Left ventricle myocardium inferior (tissue), 1 donor: ENCODE results near the gene NATD1. TPM values are rescaled to one million over a fixed set of nuclear protein-coding genes. Genes with fewer than 3 reads are reported as not detected.

ENCODE experiments used
- DNase-seq: peaks from one replicate; pipeline ENCODE4 v3.0.0-alpha.2; 2020
- H3K27ac ChIP-seq: fragments of 200-600 bp; replicated peaks from 2 replicates; pipeline ENCODE4 v1.8.0; 2021
- H3K27me3 ChIP-seq: fragments of 200-600 bp; 2 replicates; pipeline ENCODE4 v1.8.0; 2021; ENCODE audit warnings: low read depth
- H3K36me3 ChIP-seq: fragments of 200-600 bp; 2 replicates; pipeline ENCODE4 v1.8.0; 2021
- H3K4me1 ChIP-seq: fragments of 200-600 bp; 2 replicates; pipeline ENCODE4 v1.8.0; 2021
- H3K4me3 ChIP-seq: fragments of 200-600 bp; 2 replicates; pipeline ENCODE4 v1.8.0; 2021; ENCODE audit warnings: mild to moderate bottlenecking, moderate library complexity
- H3K9me3 ChIP-seq: fragments of 200-600 bp; replicated peaks from 2 replicates; pipeline ENCODE4 v1.8.0; 2021
- intact Hi-C: fragments of 100-400 bp; cut with micrococcal nuclease; formaldehyde crosslinking; loops from one replicate; pipeline ENCODE4 v1.11.0; 2022
- total RNA-seq: library from RNA; stranded (reverse); fragmentation: NEBNext Ultra II Directional; extraction: Animal tissue kit (Norgen Biotek cat#: 25700); gene quantifications from one replicate; pipeline ENCODE4 v1.2.1, GENCODE V29; 2021
- TF ChIP-seq, protein P1 (sequence below): fragments of 200-600 bp; IDR thresholded peaks from 2 replicates; pipeline ENCODE4 v1.8.0; 2021; ENCODE audit warnings: antibody characterized with exemption, mild to moderate bottlenecking, borderline replicate concordance
- donor health status: DM: no; HTN: yes; CAD: no; lungs with severe emphysema.

NATD1 gene
- total RNA-seq, 1 donor from 2014 or later = 17.7 TPM

DNA sequence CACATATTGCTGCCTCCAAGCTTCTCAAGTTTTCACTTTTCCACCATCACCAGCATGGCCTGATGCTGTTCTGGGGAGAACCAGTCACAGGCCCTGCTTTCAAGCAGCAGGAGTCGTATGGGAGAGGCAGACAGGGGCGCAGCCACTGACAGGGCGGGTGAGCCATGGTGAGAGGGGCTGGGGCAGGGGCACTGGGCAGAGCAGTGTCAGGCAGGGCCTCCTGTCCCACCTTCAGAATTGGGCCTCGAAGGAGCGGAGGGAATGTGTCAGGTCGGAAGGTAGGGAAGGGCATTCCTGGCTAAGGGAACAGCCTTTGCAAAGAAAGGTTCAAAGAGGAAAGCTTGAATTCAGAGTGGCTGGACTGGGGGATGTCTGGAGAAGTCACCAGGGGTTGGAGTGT lies 26.4 kb upstream of the NATD1 start:
- no peaks in the 10 kb centered on the region for H3K27me3 ChIP-seq
- no peak overlapping the region for H3K4me3 ChIP-seq
- no peaks in the 10 kb centered on the region for H3K9me3 ChIP-seq
- H3K4me1 ChIP-seq = peaks cover 51% of the 10 kb centered on the region
- TF ChIP-seq, protein P1, sequence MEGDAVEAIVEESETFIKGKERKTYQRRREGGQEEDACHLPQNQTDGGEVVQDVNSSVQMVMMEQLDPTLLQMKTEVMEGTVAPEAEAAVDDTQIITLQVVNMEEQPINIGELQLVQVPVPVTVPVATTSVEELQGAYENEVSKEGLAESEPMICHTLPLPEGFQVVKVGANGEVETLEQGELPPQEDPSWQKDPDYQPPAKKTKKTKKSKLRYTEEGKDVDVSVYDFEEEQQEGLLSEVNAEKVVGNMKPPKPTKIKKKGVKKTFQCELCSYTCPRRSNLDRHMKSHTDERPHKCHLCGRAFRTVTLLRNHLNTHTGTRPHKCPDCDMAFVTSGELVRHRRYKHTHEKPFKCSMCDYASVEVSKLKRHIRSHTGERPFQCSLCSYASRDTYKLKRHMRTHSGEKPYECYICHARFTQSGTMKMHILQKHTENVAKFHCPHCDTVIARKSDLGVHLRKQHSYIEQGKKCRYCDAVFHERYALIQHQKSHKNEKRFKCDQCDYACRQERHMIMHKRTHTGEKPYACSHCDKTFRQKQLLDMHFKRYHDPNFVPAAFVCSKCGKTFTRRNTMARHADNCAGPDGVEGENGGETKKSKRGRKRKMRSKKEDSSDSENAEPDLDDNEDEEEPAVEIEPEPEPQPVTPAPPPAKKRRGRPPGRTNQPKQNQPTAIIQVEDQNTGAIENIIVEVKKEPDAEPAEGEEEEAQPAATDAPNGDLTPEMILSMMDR = no peak
- no peak for DNase-seq
- intact Hi-C loops = no loop called here
- no peak overlapping the region for H3K27ac ChIP-seq
- no peaks in the 10 kb centered on the region for H3K36me3 ChIP-seq

DNA sequence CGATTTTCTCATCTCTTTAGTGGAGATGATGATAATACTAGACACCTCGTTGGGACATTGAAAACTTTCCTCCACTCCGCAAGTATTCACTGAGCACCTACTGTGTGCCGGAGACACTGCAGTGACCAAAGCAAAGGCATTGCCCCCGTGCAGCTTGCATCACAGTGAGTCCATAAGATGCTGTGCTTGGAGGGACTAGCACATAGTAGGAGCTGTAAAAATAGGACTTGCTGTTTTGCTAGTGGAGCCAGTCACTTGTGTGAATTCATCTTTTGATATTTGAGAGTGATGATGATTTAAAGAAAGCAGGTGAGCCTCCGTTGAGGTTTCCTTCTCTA lies 26.0 kb upstream of the NATD1 start:
- DNase-seq = no peak
- Histone ChIP-seq H3K27ac (no peak overlapping the region), H3K36me3 (no peaks in the 10 kb centered on the region), H3K9me3 (no peaks in the 10 kb centered on the region), H3K4me3 (no peak overlapping the region), H3K27me3 (no peaks in the 10 kb centered on the region), H3K4me1 (peaks cover 50% of the 10 kb centered on the region)
- TF ChIP-seq, protein P1 = no peak
- intact Hi-C loops = no loop called here

DNA sequence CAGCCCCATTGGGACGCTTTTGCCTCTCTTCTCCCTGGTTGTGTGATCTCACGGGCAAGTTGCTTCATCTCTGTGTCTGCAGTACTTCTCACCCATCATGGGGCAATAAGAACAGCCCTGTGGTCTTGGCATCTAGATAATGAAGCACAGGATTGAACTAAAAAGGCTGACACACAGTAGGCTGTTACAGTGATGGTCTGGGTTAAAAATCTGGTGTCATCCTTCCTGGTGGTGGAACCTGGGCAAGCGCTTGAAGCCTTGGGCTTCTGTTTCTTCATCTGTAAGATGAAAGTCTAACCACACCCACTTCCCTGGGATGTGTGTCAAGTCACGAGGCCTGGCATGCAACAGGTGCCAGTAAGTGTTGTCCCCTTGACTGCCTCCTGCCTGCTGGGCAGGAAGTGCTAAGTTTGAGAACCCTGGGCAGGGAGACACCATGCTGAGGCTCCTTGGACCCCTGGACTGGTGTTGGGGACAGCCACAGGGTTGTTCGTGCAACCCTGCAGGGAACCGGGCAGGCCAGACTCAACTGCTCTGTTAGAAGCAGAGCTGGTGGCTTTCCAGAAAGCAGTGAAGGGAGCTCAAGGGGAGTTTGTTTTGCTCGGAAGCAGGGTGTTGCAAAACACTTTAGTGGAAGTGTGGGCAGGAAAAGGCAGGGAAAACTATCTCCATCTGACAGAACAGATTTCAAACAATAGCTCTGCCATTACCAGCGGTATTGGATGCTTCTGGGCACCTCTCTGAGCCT lies 25.4 kb upstream of the NATD1 start:
- Histone ChIP-seq H3K4me1 (peaks cover 45% of the 10 kb centered on the region), H3K27ac (no peak overlapping the region), H3K27me3 (no peaks in the 10 kb centered on the region), H3K9me3 (no peaks in the 10 kb centered on the region), H3K36me3 (no peaks in the 10 kb centered on the region), H3K4me3 (no peak overlapping the region)
- TF ChIP-seq, protein P1 = no peak
- DNase-seq = peak; percentile 20
- intact Hi-C loops = no loop called here

DNA sequence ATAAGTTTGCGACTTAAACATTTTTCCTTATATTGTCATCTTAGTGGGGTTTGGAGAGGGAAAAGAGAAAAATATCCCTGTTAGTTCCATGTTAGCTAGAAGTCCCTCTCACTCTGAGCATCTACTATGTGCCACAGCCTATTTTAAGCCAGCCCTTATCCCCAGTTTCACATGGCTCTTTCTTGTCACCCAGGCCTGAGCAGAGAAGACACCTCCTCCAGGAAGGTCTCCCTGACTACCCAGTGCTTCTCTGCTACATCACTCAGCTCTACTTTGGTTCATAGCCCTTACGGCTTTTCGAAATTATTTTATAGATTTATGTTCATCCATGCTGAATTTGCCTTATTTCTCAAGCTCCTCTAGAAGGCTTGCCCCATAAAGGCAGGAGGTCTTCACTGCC lies 24.1 kb upstream of the NATD1 start:
- peaks cover 35% of the 10 kb centered on the region for H3K4me1 ChIP-seq

DNA sequence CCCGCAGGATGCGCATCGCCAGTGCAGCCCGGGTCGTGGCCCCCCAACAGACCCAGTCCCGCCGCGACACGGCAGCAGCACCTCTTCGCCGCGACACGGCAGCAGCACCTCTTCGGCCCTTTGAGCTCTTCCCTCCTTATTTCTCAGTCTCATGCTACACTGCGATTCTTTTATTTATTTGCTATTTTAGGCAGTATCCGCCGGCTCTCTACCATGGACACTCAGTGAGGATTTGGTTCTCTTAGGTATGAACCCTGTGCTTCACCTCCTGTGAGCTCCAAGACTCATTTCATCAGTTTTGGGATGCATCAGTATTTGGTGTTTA lies 23.0 kb upstream of the NATD1 start:
- Histone ChIP-seq H3K36me3 (no peaks in the 10 kb centered on the region), H3K27ac (peak overlapping the region; percentile 84), H3K4me1 (peaks cover 28% of the 10 kb centered on the region), H3K9me3 (no peaks in the 10 kb centered on the region), H3K4me3 (peak overlapping the region; percentile 72), H3K27me3 (no peaks in the 10 kb centered on the region)
- intact Hi-C loops = no loop called here
- TF ChIP-seq, protein P1 = no peak
- no peak for DNase-seq

More for the DNA sequence above, 24.1 kb upstream of the NATD1 start:
- intact Hi-C loops = no loop called here
- TF ChIP-seq, protein P1 = no peak
- H3K9me3 ChIP-seq = no peaks in the 10 kb centered on the region
- H3K36me3 ChIP-seq = no peaks in the 10 kb centered on the region
- no peak overlapping the region for H3K4me3 ChIP-seq
- H3K27ac ChIP-seq = no peak overlapping the region
- DNase-seq = no peak
- no peaks in the 10 kb centered on the region for H3K27me3 ChIP-seq
